Caki2 (cell line): Measurements from ENCODE around the gene GOLGA8T. TPM values are rescaled to one million over a fixed set of nuclear protein-coding genes. Genes with fewer than 3 reads are reported as not detected.
A peak's percentile ranks its signal among the peaks of the same experiment; 100 is the strongest.
"Not testable (repeated sequence)": the region's sequence is repeated elsewhere in the genome, so short reads cannot be mapped to it uniquely, and the experiment has no call there.

Source experiments
- DNase-seq: peaks from one replicate; pipeline ENCODE4 v3.0.0-alpha.2; 2015; ENCODE audit warnings: low read depth
- in situ Hi-C: cut with HindIII; loops from 2 replicates; pipeline ENCODE4 v1.10.0; 2016; ENCODE audit warnings: low sequenced_read_pairs, low pct_unique_long_range_greater_than_20kb, mixed read lengths
- total RNA-seq: library from RNA; depleted of rRNA; stranded (reverse); fragments of >200 nt; shearing (Covaris generic); gene quantifications from 2 replicates; pipeline ENCODE4 v1.2.3, GENCODE V29; 2014; ENCODE audit warnings: low replicate concordance; rRNA removed

Gene GOLGA8T
- total RNA-seq = 0.23 TPM in 1 of 2 replicates, not detected in the other

DNA sequence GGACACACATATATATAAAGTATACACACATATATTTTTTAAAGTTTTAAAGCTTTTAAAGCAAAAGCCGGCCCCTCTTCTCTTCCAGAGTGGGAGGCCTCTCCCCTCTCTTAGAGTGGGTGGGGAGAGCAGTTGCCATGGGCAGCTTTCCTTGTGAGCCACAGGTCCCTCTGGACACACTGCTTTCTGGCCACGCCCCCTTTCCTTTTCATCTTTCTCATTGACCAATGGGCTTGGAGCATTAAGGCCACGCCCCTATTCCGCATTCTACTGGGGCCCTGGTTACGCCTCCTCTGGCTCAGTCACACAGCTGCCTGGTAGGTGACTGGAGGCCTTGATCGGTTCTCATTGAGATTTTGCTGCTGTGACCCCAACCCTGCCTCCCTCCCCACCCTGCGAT is at the start of gene GOLGA8T:
Gene GOLGA8T (plus strand): TSS at position 301 of the 400 bp plus-strand sequence. CDS start 98 bp downstream, at position 399.
- DNase-seq, in situ Hi-C loops: not testable (repeated sequence)

DNA sequence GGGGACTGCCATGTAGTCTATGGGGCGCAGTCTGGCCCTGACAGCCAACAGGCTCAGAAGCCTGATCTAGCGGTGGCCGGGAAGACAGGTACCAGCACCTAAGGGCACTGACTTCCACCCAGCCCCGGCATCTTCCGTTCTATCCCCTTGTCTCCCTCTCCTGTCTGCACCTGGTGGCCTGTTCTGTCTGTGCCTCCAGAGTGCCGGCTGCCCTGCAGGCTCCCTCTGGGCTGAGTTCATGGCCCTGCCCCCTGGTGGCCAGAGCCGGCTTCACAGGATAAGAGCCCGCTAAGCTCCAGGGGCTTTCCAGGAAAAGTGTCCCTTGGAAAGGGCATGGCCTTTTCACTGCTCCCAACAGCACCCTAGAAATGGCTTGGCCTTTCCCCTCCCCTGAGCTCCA is 37.0 kb upstream of the GOLGA8T start:
- DNase-seq, in situ Hi-C loops: not testable (repeated sequence)

GRCh38 chr15:30102890-30103289 is 32.0 kb upstream of the GOLGA8T start:
- DNase-seq, in situ Hi-C loops: not testable (repeated sequence)

DNA sequence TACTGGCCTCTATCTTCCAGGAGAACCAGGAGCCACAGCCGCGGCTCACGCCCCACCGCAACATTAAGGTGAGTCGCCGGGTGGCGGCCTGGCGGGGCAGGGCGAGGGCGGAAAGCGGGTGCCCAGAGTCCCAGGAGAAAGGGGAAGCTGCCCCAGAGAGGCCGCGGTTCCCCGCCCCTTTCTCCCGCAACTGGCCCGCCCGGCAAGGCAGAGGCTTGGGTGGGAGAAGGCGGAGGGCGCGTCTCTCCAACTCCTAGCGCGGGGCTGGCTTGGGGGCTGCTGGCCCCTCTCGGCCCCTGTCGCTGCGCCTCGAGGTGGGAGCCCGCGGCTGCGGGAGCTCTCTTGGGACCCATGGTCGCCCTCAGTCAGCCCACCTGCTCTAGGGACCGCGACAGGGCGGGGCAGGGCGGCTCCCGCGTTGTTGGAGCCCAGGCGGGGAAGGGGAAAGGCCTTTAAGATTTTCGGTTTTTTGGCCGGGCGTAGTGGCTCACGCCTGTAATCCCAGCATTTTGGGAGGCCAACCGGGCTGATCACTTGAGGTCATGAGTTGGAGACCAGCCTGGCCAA is 30.8 kb upstream of the GOLGA8T start:
- in situ Hi-C loops, DNase-seq: not testable (repeated sequence)

- DNase-seq, in situ Hi-C loops: not testable (repeated sequence)
Measured at GRCh38 chr15:30110591-30110990, 24.3 kb upstream of the GOLGA8T start.

DNA sequence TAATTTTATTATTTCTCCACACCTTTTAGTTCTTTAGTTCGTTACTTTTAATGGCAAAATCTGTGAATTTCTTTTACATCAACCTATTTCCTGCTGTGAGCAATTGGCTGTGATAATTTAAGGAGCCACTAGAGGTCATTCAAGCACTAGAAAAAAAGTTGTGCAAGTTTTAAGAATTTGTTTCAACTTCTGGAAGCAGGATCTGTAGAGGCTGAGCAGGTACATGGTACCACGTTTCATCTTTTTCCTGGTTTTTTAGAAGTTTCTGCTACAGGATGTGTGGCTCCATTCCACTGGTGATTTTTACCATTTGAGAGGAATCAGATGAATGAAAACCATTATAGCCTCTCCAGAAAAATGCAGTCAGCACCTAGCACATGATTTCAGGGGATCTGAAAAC is 4.8 kb upstream of the GOLGA8T start:
- in situ Hi-C loops = not testable (repeated sequence)
- peak; percentile 0 for DNase-seq

DNA sequence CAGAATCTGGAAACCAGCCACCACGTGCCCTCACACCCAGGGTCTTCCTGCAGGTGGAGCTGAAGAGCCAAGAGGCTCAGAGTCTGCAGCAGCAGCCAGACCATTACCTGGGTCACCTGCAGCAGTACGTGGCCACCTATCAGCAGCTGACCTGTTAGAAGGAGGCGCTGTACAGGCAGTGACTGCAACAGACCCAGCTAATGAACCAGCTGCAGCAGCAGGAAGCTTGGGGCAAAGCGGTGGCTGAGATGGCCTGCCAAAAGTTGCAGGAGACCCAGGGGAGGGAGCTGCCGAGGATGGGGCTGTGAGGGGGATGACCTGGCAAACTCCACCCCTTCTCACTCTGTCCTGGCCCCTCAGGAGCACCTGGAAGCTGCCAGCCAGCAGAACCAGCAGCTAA is 8.4 kb downstream of the GOLGA8T start:
- not testable (repeated sequence) for DNase-seq

DNA sequence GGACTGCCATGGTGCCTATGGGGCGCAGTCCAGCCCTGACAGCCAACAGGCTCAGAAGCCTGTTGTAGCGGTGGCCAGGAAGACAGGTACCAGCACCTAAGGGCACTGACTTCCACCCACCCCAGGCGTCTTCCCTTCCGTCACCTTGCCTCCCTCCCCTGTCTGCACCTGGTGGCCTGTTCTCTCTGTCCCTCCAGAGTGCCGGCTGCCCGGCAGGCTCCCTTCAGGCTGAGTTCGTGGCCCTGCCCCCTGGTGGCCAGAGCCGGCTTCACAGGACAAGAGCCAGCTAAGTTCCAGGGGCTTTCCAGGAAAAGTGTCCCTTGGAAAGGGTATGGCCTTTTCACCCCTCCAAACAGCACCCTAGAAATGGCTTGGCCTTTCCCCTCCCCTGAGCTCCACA is 15.0 kb downstream of the GOLGA8T start:
- in situ Hi-C loops, DNase-seq: not testable (repeated sequence)

More for the DNA sequence above, 8.4 kb downstream of the GOLGA8T start:
- in situ Hi-C loops = not testable (repeated sequence)

- DNase-seq, in situ Hi-C loops: not testable (repeated sequence)
Measured at GRCh38 chr15:30162479-30163357, 27.9 kb downstream of the GOLGA8T start.

GRCh38 chr15:30163759-30164158 is 28.9 kb downstream of the GOLGA8T start:
- DNase-seq, in situ Hi-C loops: not testable (repeated sequence)

GRCh38 chr15:30164257-30164656 is 29.4 kb downstream of the GOLGA8T start:
- DNase-seq, in situ Hi-C loops: not testable (repeated sequence)

GRCh38 chr15:30167403-30167802 is 32.6 kb downstream of the GOLGA8T start:
- DNase-seq, in situ Hi-C loops: not testable (repeated sequence)

DNA sequence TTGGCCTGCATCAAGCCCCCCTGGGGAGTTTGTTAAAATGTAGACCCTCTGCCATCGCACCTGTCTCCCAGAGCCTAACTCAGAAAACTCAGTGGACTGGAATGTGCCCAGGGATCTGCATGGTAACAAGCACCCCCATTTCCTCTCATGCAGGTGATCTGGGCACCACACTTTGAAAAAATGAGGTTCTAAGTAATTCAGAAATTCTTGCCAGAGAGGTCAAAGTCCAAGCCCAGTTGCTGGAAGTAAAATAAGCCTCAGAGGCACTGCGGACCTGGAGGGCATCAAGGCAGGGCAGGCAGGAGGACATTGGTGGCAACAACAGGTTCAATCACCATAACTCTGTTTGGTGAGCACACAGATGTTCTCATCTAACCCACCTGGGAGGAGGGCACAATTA is 33.0 kb downstream of the GOLGA8T start:
- DNase-seq, in situ Hi-C loops: not testable (repeated sequence)

GRCh38 chr15:30171452-30171851 is 36.6 kb downstream of the GOLGA8T start:
- in situ Hi-C loops, DNase-seq: not testable (repeated sequence)

DNA sequence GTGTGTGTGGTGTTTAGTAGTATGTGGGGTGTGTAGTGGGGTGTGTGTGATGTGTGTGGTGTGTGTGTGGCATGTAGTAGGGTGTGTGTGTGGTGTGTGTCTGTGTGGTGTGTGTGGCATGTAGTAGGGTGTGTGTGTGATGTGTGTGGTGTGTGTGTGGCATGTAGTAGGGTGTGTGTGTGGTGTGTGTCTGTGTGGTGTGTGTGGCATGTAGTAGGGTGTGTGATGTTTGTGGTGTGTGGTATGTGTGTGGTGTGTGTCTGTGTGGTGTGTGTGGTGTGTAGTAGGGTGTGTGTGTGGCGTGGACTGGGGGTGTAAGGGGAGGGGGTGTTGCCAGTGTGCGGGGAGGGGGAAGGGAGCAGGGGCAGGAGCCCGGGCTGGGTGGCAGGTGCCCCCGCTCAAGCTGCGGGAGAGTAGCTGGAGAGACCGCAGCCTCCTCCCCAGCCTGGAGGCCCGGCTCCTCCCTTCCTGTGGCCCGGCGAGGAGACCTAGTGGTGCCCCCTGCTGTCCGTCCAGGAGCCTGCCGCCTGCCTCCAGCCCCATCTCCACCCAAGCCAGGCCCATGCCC is 38.3 kb downstream of the GOLGA8T start:
- DNase-seq = peak; percentile 8
- in situ Hi-C loops = not testable (repeated sequence)

DNA sequence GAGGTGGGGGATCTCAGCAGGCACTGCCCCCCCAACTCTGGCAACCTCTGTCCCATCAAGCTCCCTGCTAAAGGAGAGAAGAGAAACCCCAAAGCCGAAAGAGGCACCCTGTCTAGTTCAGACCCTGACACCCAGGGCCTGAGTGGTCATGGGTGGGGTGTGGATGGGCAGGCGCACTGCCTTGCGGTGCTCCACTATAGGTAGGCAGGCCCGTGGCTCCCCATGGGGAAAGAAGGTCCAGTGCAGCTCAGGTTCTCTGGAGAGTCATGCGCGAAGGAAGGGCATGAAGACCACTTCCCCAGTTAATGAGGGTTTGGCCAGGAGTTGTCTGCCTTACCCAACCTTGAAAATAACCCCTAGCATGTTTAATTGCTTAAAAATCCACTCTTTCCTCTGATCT is 40.4 kb downstream of the GOLGA8T start:
- DNase-seq = not testable (repeated sequence)

DNA sequence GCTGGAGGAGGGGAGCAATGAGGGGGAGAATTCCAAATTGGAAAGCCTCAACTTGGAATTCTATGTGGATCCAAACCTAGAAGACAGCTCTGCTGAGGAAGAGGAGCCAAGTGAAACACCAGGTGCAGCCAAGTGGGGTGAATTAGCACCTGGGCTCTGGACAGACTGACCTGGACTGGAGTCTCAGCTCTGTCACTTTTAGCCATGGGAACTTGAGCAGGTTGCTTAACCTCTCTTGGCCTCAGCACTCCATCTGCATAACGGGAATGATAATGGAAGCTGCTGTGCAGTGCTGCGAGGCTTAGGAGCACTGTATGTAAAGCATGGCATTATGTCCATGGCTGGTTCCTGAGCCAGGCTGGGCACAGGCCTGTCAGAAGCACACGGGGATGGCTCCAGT is 41.8 kb downstream of the GOLGA8T start:
- DNase-seq, in situ Hi-C loops: not testable (repeated sequence)

More for the DNA sequence above, 40.4 kb downstream of the GOLGA8T start:
- in situ Hi-C loops = not testable (repeated sequence)

GRCh38 chr15:30179814-30180213 is 45.0 kb downstream of the GOLGA8T start:
- in situ Hi-C loops, DNase-seq: not testable (repeated sequence)

DNA sequence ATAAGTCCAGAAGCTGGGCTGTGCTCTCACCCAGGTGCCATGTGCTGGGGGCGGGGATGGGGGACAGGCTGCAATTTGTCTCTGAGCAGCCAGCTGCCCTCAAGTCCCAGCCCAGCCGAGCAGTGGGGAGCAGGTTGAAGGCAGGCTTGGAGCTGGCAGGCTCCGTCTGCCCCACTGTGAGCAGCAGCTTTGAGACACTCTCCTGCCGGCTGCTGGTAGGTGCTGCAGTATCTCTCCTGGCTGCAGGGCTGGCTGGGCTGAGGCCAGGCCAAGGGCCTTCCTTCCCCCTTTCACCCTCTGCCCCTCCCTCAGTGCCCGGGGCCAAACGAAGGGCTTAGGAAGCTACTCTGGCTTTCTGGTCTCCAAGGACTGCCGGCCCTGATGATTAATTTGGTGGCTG is 50.6 kb downstream of the GOLGA8T start:
- DNase-seq, in situ Hi-C loops: not testable (repeated sequence)
